ENCODE results near the gene ME2. TPM values are rescaled to one million over a fixed set of nuclear protein-coding genes. Genes with fewer than 3 reads are reported as not detected.
A peak's percentile ranks its signal among the peaks of the same experiment; 100 is the strongest.

ME2 gene
- total RNA-seq, 2 donors from 2014 or later = 24.1 to 29.3 TPM

GRCh38 chr18:50836521-50836957 is 42.4 kb upstream of the ME2 start:
- Histone ChIP-seq H3K4me1 (no peaks in the 10 kb centered on the region), H3K36me3 (replicated peaks in 1 of 2; ENCODE audit: insufficient read depth in 1 of 2, low read depth in 2 of 2) (no peaks in the 10 kb centered on the region), H3K27me3 (no peaks in the 10 kb centered on the region), H3K27ac (peak overlapping the region; percentile 36 to 79 (median 54)), H3K9me3 (no peaks in the 10 kb centered on the region), H3K4me3 (no peak overlapping the region)
- DNase-seq (peak in 2 of 4 donors; percentile 18 to 60), ATAC-seq (peak; percentile 91)
- no peak for TF ChIP-seq POLR2A (IDR thresholded peaks at IDR 0.05)
- no peak for TF ChIP-seq CTCF (IDR thresholded peaks at IDR 0.05)
- intact Hi-C loops (cut with DNase I) = no loop called here
- WGBS, 2 donors = 29 to 36% methylated on average over 2 of the region's 2 CpGs

GRCh38 chr18:50839341-50839740 is 39.6 kb upstream of the ME2 start:
- 68 to 86% methylated on average over 2 of the region's 2 CpGs for WGBS, 2 donors
- intact Hi-C loops (cut with DNase I) = no loop called here

GRCh38 chr18:50839996-50840395 is 38.9 kb upstream of the ME2 start:
- ATAC-seq = no peak
- DNase-seq = no peak
- Histone ChIP-seq H3K27me3 (no peaks in the 10 kb centered on the region), H3K4me1 (peaks cover 8% of the 10 kb centered on the region), H3K27ac (no peak overlapping the region), H3K9me3 (no peaks in the 10 kb centered on the region), H3K36me3 (replicated peaks in 1 of 2; ENCODE audit: insufficient read depth in 1 of 2, low read depth in 2 of 2) (no peaks in the 10 kb centered on the region), H3K4me3 (no peak overlapping the region)
- TF ChIP-seq POLR2A (IDR thresholded peaks at IDR 0.05) (no peak), CTCF (IDR thresholded peaks at IDR 0.05) (no peak)
- 76% methylated on average over 2 to 3 of the region's 3 CpGs for WGBS, 2 donors
- intact Hi-C loops (cut with DNase I) = no loop called here

More at GRCh38 chr18:50839341-50839740, 39.6 kb upstream of the ME2 start:
- Histone ChIP-seq H3K9me3 (no peaks in the 10 kb centered on the region), H3K4me1 (peaks cover 2% of the 10 kb centered on the region), H3K36me3 (replicated peaks in 1 of 2; ENCODE audit: insufficient read depth in 1 of 2, low read depth in 2 of 2) (no peaks in the 10 kb centered on the region), H3K4me3 (no peak overlapping the region), H3K27me3 (no peaks in the 10 kb centered on the region), H3K27ac (peak overlapping the region in 1 of 4 donors; percentile 35)
- ATAC-seq = no peak
- no peak for DNase-seq
- TF ChIP-seq POLR2A (IDR thresholded peaks at IDR 0.05) = no peak
- TF ChIP-seq CTCF (IDR thresholded peaks at IDR 0.05) = no peak

- Histone ChIP-seq H3K27me3 (no peaks in the 10 kb centered on the region), H3K36me3 (replicated peaks in 1 of 2; ENCODE audit: insufficient read depth in 1 of 2, low read depth in 2 of 2) (no peaks in the 10 kb centered on the region)
Observed at GRCh38 chr18:50842846-50843245, 36.1 kb upstream of the ME2 start.

More at GRCh38 chr18:50842846-50843245, 36.1 kb upstream of the ME2 start:
- ATAC-seq = no peak
- Histone ChIP-seq H3K4me1 (peaks cover 9% of the 10 kb centered on the region), H3K27ac (no peak overlapping the region), H3K9me3 (no peaks in the 10 kb centered on the region), H3K4me3 (no peak overlapping the region)
- 0 to 74% methylated on average over 1 of the region's 1 CpG for WGBS, 2 donors
- TF ChIP-seq POLR2A (IDR thresholded peaks at IDR 0.05) = no peak
- no peak for TF ChIP-seq CTCF (IDR thresholded peaks at IDR 0.05)
- no peak for DNase-seq
- intact Hi-C loops (cut with DNase I) = no loop called here

All from body of pancreas (tissue), 4 donors.